OCI-M2 (cell line): ENCODE results near the gene SLC30A9.

Experiments used
- DNase-seq: peaks from one replicate; lab custom pipeline; 2025; ENCODE audit not compliant: unreplicated experiment; lab: John Stamatoyannopoulos, UW

Gene SLC30A9

DNA sequence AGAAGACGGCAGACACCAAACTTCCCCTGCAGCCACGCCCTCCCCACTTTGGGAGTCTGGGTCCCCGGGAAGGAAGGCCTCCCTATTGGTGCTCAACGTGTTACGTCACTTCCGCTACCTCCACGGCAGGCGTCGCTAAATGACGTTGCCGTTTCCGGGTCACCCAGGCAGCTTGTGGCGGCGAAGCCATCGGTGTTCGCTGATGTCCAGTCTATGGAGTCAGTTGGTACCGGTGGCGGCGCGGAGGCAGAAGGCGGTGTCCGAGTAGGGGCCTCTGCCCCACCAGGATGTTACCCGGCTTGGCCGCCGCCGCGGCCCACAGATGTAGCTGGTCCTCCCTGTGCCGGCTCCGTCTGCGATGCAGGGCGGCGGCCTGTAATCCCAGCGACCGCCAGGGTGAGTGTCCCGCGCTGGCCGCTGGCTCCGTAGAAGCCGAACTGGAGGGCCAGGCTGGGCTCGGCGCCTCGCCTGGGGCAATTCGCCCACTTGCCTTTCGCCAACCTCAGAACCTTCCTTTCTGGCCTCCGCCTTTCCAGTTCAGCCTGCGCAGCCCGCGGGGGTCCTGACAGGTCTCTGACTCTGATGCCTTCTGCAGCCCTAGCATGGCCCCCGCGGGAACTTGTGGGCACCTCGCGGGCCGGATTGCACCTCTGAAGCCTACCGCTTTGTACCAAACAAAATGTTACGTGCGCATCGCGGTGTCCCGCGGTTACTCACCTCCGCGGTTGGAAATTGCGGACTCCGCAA is at the start of gene SLC30A9:
Gene SLC30A9, plus strand, starts transcription at position 166 of the 747 bp plus-strand sequence. Its CDS starts 122 bp downstream, at position 288.
- DNase-seq: peak; percentile 9

DNA sequence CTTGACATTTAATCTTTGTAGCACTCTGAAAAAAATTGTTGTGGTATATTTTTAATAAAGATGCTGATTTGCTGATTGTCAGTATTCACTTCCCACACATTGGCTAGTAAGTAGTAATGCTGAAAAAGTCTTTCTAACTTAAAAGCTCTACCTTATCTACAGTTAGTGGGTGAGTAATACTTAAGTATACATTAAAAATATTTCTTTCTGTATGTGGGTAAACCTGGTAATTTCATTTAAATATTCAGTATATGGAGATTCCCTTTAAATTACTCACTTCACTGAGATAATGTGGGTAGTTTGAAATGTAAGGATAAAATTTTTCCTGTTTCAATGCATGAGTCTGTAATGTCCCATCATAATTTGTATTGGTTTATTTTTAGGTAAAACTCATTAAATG is 49.5 kb upstream of the SLC30A9 start:
- no peak for DNase-seq

DNA sequence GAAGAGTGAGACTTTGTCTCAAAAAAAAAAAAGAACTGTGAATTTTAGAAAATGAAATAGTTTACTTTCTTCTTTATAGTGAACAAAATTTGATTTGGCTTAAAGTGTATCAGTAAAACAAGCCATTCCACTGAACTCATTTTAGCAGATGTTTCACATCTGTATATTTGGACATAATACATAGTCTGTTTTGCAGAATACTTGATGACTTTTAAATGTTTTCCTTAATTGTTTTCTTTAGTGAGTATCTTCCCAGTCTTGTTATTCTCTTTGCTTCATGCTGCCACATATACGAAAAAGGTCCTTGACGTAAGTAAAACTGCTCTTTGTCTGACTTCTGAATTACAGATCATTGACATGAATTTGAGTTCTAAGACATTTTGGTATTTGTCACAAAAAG is 46.8 kb upstream of the SLC30A9 start:
- no peak for DNase-seq

DNA sequence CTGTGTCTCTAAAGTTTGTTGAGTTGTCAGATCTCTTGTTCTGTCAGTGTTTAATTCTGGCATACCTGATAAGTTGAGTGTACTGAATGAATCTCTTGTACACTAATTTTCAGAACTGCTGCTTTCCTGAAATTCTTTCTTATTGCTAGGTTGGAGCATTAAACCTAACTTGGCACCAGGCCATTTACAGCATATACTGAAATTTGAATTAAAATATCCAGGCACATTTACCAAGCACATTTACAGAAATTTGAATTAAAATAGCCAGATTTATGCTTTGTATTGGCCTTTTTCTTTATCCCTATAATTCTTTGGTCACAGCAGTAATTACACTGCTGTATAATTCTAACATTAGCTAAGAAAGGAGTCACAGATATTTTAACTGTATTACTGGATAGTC is 46.2 kb upstream of the SLC30A9 start:
- DNase-seq: no peak

DNA sequence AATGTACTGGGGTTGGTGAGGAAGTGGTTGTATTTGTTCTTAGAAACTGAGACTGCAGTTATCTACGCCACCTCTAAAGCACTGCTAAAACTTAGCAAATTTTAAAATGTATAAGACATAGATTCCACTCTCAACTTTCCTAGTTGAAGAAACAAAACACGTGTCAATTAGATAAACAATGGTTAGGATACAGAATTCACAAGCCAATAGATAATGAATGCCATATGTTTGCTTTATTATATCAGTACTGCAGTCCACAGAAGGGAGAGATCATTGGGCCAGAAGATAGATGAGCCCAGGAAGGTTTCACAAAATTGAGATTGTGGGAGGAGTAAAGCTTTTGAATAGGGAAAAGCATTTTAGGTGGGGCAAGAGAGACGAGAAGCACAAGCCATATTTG is 40.8 kb upstream of the SLC30A9 start:
- no peak for DNase-seq

DNA sequence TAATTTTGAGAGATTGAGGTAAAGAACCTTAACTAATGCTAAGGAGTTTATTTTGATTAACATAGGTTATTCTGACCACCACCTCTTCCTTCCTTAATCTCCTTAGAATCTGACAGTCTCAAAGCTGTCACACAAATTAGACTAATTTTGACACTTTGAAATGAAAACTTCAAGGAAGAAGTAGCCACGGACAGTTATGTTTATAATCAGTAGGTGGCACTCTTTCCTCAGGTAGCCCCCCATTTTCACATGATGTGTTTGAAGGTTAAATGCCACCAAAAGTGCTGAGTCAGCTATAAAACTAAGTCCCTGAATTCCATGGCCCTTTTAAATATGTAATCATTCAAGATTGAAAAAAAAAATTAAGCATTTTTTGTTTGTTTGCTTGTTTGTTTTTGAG is 32.7 kb upstream of the SLC30A9 start:
- no peak for DNase-seq

DNA sequence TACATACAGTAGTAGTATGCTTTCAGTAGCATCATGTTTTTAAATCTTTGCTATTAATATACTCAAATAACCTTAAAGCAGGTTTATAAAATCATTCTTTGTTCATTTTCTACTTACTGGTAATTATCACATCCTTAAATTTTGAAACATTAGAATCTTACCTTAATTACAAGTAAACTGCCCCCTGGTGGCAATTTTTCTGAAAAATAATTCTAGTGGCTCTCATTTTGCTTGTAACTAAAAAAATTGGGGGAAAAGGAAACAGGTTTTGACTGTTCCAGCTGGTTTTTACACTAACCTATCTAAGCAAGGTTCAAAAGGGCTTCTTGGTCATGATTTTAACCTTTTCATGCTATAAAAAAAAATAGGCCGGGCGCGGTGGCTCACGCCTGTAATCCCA is 27.2 kb upstream of the SLC30A9 start:
- no peak for DNase-seq

DNA sequence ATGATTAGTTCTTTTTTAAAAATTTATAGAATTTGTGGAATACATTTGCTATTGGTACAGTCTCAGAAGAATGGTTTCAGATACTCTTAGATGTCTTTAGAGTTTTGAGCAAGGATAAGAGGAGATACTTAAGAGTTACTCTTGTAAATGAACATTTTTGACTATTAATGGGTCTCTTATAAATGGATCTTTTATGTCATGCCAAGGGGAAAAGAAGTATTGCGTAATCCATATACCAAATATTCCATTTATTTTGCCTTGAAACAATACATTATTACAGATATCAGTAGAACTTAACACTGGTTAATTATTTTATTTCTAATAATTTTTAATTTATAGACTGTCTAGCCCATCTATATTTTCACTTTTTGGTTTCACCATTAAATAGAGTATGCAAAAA is 25.9 kb upstream of the SLC30A9 start:
- no peak for DNase-seq

DNA sequence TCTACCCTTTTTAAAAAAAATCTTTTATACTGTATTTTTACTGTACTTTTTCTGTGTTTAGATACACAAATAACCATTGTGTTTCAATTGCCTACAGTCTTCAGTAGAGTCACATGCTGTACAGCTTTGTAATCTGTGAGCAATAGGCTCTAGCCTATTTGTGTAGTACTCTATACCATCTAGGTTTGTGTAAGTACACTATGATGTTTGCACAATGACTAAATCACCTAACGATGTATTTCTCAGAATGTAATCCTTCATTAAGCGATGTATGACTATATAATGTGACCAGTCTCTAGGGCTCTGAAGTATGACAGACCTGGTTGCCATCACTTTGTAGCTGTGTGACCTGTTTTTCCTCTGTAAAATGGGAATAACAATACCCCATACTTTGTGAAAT is 22.9 kb upstream of the SLC30A9 start:
- DNase-seq: no peak

DNA sequence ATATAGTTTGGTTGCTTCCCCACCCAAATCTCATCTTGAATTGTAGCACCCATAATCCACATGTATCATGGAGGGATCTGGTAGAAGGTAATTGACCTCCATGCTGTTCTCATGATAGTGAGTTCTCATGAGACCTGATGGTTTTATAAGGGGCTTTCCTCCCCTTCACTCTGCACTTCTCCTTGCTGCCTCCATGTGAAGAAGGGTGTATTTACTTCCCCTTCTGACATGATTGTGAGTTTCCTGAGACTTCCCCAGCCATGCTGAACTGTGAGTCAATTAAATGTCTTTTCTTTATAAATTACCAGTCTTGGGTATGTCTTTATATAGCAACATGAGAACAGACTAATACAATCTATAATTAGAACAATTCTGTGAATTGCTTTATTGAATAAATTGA is 20.7 kb upstream of the SLC30A9 start:
- no peak for DNase-seq

DNA sequence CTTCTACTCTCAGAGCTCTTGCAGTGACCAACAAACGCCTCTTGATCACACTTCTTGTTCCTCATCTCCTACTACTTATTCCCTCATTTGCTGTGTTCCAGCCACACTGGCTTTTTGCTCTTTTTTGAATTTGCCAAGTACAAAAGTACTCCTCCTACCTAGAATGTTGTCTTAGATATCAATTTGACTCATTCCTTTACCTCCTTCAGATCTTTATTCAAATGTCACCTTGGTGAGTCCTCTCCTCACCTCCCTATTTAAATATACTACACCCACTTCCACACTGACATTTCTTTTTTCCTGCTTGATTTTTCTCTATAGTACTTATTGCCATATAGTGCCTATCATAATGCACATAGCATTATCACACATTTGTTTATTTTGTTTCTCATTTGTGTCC is 15.0 kb upstream of the SLC30A9 start:
- DNase-seq: no peak

DNA sequence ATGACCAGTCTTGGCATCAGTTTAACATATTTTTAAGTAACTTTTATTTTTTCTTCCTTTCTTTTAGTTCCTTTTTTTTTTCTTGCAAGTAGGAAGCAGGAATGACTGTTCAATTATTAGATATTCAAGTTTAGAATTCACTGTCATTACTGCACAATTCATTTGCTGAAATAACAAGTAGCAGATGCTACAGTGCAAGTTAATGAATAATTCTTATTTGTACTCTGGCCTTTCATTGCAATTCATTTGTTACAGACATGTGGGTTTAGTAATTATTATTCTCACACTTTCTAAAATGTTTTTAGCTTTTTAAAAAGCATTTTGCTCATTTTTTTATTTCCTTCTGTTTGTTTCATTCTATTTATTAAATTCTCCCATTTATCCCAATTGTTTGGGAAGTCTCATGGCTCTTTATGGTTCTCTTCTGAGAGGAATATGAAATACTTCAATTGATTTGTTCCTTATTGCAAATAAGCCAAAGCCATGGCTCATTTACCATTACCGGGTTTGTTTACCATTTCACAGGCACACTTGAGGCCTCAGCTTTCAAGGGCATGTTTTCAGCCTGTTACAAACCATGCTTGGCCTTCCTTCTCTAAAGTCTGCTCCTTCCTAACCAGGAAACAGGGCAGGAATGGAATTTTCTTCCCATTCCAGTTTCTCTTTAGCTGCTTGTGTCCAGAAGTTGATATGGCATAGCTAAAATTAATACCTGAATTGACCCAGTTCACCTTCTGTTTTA is 13.4 kb upstream of the SLC30A9 start:
- no peak for DNase-seq

DNA sequence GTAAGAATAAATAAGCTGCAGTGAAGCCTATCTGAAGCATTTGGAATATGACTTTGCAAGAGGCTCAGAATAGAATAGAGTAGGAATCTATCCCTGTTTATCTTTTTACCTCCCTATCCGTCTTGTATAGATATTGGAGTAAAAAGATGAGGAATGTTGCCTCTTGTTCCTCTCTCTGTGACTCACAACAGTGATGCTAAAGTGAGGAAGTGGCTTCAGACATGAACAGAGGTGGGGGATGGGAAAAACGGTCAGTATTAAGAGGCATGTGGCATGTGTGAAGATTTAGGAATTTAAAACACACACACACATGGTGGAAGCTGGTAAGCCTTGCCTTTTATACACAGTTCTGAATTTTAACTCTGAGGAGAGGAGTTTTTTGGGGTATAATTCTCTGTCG is 12.6 kb upstream of the SLC30A9 start:
- no peak for DNase-seq

DNA sequence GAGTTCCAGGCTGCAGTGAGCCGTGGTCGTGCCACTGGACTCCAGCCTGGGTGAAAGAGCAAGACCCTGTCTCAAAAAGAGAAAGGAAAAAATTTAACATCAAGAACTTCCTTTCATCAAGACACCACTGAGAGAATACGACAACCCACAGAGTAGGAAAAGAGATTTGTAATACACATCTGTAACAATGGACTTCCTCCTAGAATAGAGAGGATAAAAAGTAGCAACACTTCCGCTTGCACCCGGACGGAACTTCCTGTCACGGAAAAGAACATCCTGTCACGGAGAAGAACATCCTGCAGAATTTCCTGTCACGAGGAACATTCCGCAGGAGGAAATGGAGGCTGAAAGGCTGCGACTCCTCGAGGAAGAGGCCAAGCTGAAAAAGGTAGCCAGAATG is 8.9 kb upstream of the SLC30A9 start, which contains the start of gene DCAF4L1:
Gene DCAF4L1, plus strand, starts transcription at position 301 of the 400 bp plus-strand sequence. Its CDS starts 37 bp downstream, at position 338.
- no peak for DNase-seq

DNA sequence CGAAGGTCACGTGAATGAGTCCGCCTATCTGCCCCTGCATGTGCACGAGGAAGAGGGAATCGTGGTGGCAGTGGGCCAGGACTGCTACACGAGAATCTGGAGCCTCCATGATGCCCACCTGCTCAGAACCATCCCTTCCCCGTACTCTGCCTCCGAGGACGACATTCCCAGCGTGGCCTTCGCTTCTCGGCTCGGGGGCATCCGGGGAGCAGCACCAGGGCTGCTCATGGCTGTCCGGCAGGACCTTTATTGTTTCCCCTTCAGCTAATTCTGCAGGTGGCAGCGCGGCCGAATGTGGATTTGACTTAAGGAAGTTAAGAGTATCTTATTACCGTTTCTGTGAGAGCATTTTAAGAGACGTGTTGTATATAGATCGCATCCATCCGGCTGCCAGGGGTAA is 7.6 kb upstream of the SLC30A9 start:
- no peak for DNase-seq

DNA sequence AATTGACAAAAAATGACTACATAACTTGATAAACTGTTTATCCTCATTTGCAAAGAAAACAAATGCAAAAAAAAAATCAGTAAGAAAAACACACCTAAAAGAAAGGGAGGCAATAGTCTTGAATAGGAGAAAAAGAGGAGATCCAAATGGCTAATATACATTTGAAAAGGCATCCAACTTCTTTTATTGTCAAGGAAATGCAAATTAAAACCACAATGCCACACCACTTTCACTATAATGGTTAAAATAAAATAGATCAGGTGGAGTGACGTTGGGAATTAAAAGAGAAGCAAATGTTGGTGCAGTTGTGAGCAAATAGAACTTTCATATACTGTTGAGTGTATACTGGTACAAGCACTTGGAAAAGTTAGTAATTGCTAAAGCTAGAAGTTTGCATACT is 5.2 kb upstream of the SLC30A9 start:
- no peak for DNase-seq

DNA sequence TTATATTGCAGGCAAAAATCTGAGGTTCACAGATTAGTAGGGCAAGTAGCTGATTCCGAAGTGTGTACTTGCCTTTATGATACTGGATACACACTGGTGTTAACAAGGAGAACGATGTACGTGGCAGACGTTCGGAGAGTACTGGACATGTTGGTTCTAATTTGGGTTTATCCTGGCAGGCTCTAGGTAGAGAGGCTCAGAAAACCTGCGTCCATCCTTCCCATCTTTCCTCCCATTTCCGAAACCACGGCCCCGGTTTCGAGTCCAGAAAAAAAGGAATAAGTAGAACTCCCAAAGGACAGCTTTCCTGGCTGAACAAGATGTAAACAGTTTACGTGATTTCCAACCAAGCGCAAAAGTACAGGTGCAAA is 351 bp upstream of the SLC30A9 start:
- no peak for DNase-seq

DNA sequence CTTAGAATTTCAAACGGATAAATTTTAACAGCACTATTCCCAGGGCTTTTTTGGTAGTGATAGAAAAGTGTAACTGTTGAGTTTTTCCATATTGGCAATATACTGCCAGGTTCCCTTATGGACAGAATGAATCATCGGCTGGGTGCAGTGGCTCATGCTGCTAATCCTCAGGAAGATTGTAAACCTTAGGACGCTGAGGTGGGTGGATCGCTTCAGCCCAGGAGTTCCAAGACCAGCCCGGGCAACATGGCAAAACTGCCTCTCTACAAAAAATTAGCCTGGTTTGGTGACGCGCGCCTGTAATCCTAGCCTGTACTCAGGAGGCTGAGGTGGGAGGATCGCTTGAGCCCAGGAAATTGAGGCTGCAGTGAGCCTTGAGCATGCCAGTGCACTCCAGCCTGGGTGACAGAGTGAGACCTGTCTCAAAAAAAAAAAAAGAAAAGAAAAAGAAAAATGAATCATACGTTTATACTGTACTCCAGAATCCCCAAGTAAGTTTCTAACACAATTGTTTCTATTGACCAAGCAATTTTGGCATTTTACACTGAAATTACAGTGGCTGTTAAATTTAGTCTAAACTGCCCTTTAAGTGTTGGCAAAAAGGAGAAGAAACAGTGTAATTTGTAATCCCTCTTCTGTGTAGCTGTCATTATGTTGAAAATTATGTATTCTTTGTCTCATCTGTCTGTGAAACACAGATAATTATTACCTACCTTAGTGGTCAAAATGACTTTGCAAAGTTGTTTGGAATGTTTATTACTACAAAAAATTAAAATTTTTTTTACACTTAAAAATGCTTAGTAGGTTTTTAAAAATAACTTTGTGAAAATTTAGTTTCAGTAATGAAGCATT is 1.8 kb downstream of the SLC30A9 start:
- no peak for DNase-seq

DNA sequence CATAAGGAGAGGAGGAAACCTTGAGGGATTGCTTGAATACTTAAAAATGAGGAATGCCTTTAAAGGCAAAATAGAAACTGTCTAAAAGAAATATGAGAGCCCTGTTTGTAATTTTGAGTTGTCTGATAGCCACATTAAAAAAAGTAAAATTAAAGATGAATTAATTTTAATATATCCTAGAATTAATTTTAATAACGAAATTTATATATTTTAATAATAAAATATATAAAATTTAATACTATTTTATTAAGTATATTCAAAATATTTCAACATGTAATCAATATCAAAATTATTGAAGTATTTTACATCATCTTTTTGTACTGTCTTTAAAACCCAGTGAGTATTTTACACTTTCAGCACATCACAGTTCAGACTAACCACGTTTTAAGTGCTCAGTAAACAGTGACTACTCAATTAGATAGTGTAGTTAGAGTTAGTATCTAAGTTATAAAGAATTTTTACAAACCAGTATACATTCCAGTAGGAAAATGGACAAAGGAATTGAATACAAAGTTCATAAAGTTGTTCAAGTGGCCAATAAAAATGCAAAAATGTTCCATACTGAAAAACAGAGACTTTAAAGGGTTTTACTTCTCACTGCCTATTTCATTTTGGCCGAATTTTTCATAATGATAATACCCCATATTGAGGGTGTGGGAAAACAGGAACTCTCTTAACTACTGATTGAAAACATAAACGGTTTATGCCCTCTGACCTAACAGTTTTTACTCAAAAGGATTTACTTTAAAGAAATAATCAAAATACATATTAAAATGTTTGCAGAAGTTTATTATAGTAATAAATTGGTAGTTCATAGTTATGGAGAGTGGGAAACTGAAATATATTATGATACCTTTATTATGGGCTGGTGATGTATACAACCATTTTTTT is 2.9 kb downstream of the SLC30A9 start:
- DNase-seq: no peak

DNA sequence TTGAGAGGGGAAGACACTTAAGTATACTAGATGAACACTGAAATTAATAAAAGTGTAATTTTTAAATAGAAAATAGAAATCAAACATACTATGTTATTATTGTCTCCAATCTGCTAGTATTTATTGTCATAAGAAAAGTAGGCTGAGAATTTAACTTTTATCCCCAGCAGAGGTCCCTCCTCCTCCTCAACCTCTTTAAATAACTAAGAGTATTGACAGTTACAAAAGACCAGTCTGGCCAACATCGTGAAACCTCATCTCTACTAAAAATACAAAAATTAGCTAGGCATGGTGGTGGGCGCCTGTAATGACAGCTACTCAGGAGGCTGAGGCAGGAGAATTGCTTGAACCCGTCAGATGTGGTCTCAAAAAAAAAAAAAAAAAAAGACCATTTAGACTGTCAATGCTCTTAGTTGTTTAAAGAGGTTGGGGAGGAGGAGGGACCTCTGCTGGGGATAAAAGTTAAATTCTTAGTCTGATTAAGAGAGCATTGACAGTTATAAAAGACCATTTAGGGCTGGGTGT is 4.2 kb downstream of the SLC30A9 start:
- no peak for DNase-seq
